ENCODE results near the gene ASIC2.

Gene ASIC2

GRCh38 chr17:33040461-33040860 is 252.6 kb downstream of the ASIC2 start:
- in situ Hi-C loops (cut with MboI; ENCODE audit: low sequenced_read_pairs) = no loop called here

DNA sequence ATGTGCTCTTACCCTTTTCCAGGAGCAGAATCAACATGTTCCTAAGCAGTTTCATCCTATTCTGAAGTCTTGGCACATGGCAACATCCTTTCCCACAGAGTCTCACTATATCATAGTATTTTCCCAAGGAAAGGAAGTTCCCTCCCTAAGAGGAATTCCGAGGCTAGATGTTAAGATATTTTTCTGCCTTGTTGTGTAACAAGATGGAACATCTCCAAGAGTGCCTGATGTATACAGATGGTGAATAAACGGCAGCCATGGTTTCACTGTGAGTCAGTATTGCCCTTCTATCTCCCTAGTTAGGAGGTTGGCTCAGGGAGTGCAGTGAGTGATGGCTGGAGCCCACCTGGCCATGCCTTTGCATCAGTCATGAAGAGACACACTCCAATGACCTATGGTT is 253.2 kb downstream of the ASIC2 start:
- in situ Hi-C loops (cut with MboI; ENCODE audit: low sequenced_read_pairs) = no loop called here

DNA sequence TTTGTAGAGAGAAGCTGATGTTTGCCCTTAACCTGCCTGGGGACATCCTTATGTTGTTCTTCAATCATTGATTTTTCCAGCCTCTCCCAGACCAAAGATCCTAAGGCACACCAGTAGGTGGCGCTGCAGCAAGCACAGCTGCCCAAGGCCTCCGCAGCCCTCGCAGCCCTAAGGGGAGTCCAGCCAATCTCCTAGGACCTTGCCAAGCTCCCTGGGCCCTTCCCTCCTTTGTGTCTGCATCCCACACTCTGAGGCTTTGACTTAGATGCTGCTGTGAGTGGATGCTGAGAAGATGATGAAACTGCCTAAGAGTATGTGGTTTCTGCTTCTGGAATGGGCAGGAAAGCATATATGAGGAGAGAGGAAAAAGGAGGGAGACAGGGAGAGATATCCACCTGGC is 254.4 kb downstream of the ASIC2 start:
- in situ Hi-C loops (cut with MboI; ENCODE audit: low sequenced_read_pairs) = no loop called here

GRCh38 chr17:33033176-33033575 is 259.9 kb downstream of the ASIC2 start:
- in situ Hi-C loops (cut with MboI; ENCODE audit: low sequenced_read_pairs) = no loop called here

DNA sequence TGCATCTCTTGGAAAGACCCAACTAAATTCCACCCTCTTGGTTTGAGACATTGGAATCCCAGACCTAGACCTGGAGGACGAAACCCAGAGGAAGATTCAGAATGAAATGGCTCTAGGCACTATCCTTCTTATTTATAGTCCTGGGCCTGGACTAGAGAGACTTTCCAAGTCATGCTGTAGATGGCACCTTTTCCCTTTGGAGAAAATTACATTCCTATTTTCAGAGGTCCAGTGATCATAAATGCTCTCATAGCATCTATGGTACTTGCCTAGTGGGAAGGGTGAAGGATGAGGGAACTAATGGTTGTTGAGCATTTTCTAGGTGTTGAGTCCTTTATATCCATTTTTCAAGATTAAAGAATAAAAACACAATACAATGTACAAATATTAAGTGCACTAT is 264.3 kb downstream of the ASIC2 start:
- in situ Hi-C loops (cut with MboI; ENCODE audit: low sequenced_read_pairs) = no loop called here

- in situ Hi-C loops (cut with MboI; ENCODE audit: low sequenced_read_pairs) = no loop called here
These were observed 265.0 kb downstream of the ASIC2 start for GRCh38 chr17:33028061-33028460.

- in situ Hi-C loops (cut with MboI; ENCODE audit: low sequenced_read_pairs) = no loop called here
These were observed 268.2 kb downstream of the ASIC2 start for GRCh38 chr17:33024688-33025486.

GRCh38 chr17:33023790-33024189 is 269.3 kb downstream of the ASIC2 start:
- in situ Hi-C loops (cut with MboI; ENCODE audit: low sequenced_read_pairs) = no loop called here

- in situ Hi-C loops (cut with MboI; ENCODE audit: low sequenced_read_pairs) = no loop called here
These were observed 271.2 kb downstream of the ASIC2 start for GRCh38 chr17:33021731-33022408.

GRCh38 chr17:33019161-33019890 is 273.8 kb downstream of the ASIC2 start:
- in situ Hi-C loops (cut with MboI; ENCODE audit: low sequenced_read_pairs) = no loop called here

GRCh38 chr17:33017366-33017765 is 275.7 kb downstream of the ASIC2 start:
- in situ Hi-C loops (cut with MboI; ENCODE audit: low sequenced_read_pairs) = no loop called here

DNA sequence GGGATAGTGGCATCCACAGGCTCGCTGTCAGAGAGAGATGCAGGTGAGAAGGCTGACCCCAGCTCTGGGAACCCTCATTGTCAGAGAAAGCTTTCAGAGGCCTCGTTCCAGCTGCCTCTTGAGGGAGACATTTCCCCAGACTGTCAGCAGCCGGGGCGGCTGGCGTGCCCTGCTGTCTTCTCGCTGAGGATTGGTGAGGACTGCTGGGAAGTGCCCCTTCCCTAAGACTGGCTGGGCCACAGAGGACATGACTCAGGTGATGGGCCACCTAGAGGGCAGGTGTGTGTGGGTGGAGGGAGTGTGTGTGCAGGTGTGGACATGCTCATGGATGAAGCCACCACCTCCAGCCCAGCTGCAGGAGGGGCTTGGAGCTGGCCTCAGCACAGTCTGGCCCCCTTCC is 276.2 kb downstream of the ASIC2 start:
- in situ Hi-C loops (cut with MboI; ENCODE audit: low sequenced_read_pairs) = no loop called here

DNA sequence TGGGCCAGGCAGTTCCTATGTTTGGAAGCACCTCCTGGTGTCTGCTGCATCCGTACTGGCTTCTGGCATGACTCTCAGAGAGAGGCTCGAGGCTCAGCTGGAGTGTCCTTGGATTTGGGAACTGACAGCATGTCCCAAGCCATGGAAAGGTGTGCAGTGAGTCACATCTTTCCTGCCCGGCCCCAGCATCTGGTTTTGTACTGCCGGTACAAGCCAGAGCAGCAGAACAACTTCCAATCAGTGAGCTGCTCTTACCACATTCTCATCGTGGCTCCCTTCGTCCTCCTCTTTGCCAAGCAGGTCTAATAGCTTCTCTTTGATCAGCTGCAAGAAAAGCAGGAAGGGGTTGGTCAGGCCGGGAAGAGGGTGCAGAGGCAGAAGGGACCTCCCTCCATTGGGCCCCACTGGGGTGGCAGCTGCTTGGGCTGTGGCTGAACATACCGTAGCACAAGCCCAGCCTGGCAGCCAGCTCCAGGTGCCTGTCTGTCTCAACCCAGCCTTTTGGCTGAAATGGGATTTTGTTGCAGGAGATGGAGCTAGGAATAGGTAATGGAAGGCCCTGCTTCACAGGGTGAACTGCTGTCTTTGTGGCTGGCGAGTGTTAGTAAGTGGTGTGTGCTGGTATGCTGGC is 277.3 kb downstream of the ASIC2 start:
- in situ Hi-C loops (cut with MboI; ENCODE audit: low sequenced_read_pairs) = no loop called here

DNA sequence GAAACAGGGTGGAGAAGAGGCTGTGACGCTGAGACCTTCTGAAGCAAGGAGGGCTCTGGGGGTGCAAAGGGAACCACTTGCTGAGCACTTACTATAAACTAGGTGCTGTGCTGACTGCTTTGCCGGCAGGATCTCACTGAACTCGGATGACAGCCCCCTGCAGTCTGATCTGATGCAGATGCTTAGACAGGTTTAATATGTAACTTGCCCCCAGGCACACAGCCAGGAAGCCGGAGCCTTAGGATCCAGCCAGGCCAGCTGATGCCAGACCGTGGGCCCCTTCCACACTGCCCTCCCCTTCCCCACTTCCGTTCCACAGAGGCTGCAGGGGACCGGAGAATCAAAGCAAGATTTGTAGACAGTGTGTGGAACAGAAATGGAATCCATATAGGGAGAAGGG is 278.3 kb downstream of the ASIC2 start:
- in situ Hi-C loops (cut with MboI; ENCODE audit: low sequenced_read_pairs) = no loop called here

DNA sequence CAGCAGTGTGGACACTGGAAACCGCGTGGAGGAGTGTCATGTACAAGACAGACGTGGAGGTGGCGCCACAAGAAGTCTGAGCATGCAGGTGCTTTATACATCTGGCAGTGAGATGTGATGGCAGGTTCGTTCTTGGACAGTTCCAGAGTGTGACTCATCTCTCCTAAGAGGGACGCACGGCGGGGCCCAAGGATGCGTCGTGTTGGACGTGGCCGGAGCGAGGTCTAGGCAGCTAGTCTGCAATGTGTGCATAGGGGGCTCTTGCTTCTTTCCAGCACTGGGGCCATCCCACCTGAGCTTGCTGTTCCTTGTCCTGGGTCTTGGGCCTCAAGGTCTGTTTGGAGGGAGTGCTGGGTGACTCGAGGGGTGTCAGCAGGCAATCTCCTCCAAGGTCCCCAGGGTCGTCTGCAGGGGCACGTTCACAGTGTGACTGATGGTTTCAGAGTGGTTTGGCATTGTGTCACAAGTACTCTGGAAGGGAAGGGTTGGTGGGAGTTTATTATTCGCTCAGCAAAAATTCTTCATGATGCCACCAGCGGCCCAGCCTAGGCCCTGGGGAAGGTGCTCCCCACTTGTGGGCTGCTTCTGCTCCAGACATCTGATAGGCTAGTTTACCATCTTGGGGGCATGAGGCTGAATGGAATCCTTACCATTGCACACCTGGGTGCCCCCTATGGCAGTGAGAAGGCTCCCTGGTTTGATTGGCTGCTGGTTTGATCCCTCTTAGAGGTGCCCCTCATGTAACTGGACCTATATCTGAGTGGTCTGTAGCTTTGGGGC is 279.3 kb downstream of the ASIC2 start:
- in situ Hi-C loops (cut with MboI; ENCODE audit: low sequenced_read_pairs) = no loop called here

DNA sequence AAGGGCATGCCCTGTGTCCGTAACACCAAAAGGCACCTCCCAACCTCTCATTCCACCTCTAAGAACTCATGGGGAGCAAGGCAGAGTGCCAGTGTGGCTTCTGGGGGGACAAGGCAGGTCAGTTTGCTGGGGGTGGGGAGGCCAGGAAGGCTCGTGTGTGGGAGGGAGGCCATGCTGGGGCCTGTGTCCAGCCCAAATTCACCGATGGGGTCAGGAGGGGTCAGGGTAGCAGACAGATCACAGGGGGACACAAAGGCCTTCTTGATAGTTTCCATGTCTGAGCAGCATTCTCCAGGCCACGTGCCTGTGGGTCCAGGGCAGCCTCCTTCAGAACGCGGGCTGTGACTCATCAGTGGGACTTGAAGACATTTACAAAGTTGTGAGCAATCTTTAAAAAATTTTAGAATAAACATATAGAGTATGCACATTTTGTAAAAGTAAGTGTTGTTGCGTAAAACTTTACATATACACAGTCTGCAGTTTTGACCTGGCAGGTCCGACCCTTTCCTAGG is 280.5 kb downstream of the ASIC2 start:
- in situ Hi-C loops (cut with MboI; ENCODE audit: low sequenced_read_pairs) = no loop called here

- in situ Hi-C loops (cut with MboI; ENCODE audit: low sequenced_read_pairs) = no loop called here
These were observed 283.5 kb downstream of the ASIC2 start for GRCh38 chr17:33009636-33010035.

DNA sequence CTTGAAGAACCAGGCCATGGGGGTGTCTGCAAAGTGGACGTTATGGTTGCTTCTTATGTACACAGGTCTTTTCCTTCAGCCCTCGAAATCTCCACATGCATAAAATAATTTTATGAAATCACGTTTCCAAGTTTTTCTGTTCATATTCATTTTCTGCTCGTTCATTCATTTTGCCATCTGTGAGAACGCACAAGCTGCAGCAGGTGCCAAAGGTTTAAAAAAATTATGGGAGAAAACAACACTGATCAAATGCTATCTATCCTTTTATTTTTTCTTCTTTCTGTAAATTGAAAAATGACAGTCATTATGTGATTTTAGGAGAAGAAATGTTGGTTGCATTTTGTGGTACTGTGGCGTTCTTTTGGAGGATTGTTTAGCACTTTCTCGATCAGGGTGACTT is 285.9 kb downstream of the ASIC2 start:
- in situ Hi-C loops (cut with MboI; ENCODE audit: low sequenced_read_pairs) = no loop called here

DNA sequence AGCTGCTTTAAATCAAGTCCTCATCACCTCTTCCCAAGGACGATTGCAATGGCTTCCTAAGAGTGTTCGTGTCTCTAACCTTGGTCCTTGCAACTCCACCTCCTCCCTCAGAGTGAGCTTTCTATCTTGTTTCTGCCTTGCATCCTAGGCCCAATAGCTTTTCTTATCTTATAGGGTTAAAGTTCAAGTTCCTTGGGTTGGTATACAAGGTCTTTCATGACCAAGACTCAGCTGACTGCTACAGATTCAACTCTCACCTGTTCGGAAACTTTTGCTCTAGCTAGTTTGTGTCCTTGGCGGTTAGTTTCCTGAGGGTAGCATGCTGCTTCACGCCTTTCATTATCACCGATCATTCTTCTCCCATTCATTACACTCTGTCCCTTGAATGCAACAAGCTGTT is 290.8 kb downstream of the ASIC2 start:
- in situ Hi-C loops (cut with MboI; ENCODE audit: low sequenced_read_pairs) = no loop called here

- in situ Hi-C loops (cut with MboI; ENCODE audit: low sequenced_read_pairs) = no loop called here
These were observed 294.2 kb downstream of the ASIC2 start for GRCh38 chr17:32998887-32999228.
